Heart left ventricle (tissue), 16 donors: ENCODE data around the gene TBX2. TPM values are rescaled to one million over a fixed set of nuclear protein-coding genes. Genes with fewer than 3 reads are reported as not detected.
A peak's percentile ranks its signal among the peaks of the same experiment; 100 is the strongest.

Source experiments
- ATAC-seq, 4 donors: fragments of 200-7000 bp; cut with Tn5 transposase; one replicate each; pipeline ENCODE4 v1.9.1; 2020 to 2022; ENCODE audit warnings: moderate library complexity in 4 of 4, mild to moderate bottlenecking in 3 of 4, moderate number of reproducible peaks in 1 of 4
- DNase-seq, 5 donors: peaks; one replicate each; pipeline ENCODE4 v3.0.0-alpha.2; 2020
- H3K27ac ChIP-seq, 12 donors: fragments of 200-600 bp; sonication (generic) in 4 of 12; one replicate each; pipeline versions ENCODE4 v1.5.0 to v1.8.0; 2016 to 2022; ENCODE audit warnings: mild to moderate bottlenecking in 2 of 12
- H3K27me3 ChIP-seq, 9 donors: fragments of 200-600 bp; sonication (generic) in 2 of 9; one replicate each; pipeline versions ENCODE4 v1.5.1 to v1.8.0; 2016 to 2022; ENCODE audit warnings: mild to moderate bottlenecking in 3 of 9
- H3K36me3 ChIP-seq, 9 donors: fragments of 200-600 bp; sonication (generic) in 2 of 9; one replicate each; pipeline versions ENCODE4 v1.5.0 to v1.8.0; 2018 to 2022; ENCODE audit warnings: mild to moderate bottlenecking in 2 of 9
- H3K4me1 ChIP-seq, 12 donors: fragments of 200-600 bp; sonication (generic) in 4 of 12; one replicate each; pipeline versions ENCODE4 v1.5.0 to v1.8.0; 2016 to 2022; ENCODE audit warnings: mild to moderate bottlenecking in 3 of 12
- H3K4me3 ChIP-seq, 12 donors: fragments of 200-600 bp; sonication (generic) in 4 of 12; one replicate each; pipeline versions ENCODE4 v1.5.0 to v1.8.0; 2017 to 2022; ENCODE audit warnings: mild to moderate bottlenecking in 9 of 12, moderate library complexity in 4 of 12
- H3K9me3 ChIP-seq, 12 donors: fragments of 200-600 bp; sonication (generic) in 4 of 12; one replicate each; pipeline versions ENCODE4 v1.5.0 to v1.8.0; 2016 to 2022; ENCODE audit warnings: mild to moderate bottlenecking in 1 of 12
- POLR2A ChIP-seq, 2 donors: fragments of 450-650 bp; IDR thresholded peaks; one replicate each; pipeline ENCODE4 v1.6.1; 2017; ENCODE audit warnings: antibody characterized with exemption in 2 of 2, mild to moderate bottlenecking in 2 of 2, moderate library complexity in 2 of 2
- WGBS, 4 donors: extraction: QIAGEN DNeasy Blood & Tissue Kit in 2 of 4; methylation state at CpG; one replicate each; pipeline versions ENCODE4 v1.1.5 to v1.1.7; 2013 to 2018; 5-methylcytosine and 5-hydroxymethylcytosine counted together
- intact Hi-C, 10 donors: fragments of 100-400 bp; cut with DNase I; formaldehyde crosslinking; loops; one replicate each; pipeline versions ENCODE4 v1.11.1 to v1.14.2; 2022
- polyA plus RNA-seq, 2 donors: library from polyadenylated mRNA; stranded (reverse); fragments of 200-250 nt; gene quantifications; one replicate each; pipeline ENCODE4 v1.2.3, GENCODE V29; 2013
- total RNA-seq, 9 donors: library from RNA; depleted of rRNA in 2 of 9; stranded (reverse); fragments of >200 nt in 2 of 9; fragmentation: NEBNext Ultra II Directional in 3 of 9; extraction: Animal tissue kit (Norgen Biotek cat#: 25700) in 3 of 9; gene quantifications; one replicate each; pipeline versions ENCODE4 v1.1.0 to v1.2.4, GENCODE V29; 2016 to 2023
- TF ChIP-seq, protein P1 (sequence below), 12 donors: fragments of 200-600 bp; sonication (generic) in 4 of 12; IDR thresholded peaks; one replicate each; pipeline versions ENCODE4 v1.5.0 to v1.8.0; 2018 to 2022; ENCODE audit warnings: antibody characterized with exemption in 12 of 12, mild to moderate bottlenecking in 5 of 12
- donor health status: ischemic (EF 13 %, LVEDD 7.1; RV severe dilation, severe dysfunction).
- donor health status: healthy with polysubstance abuse.
- donor health status: DM: no; HTN: yes; CAD: no.
- donor health status: DM: no; HTN: no; CAD: no.
- donor health status: ischemic (EF 25% LVEDD 6.9; RV normal size, moderate dysfunction).
- donor health status: ischemic (EF 25% LVEDD 5.7; RV mildly dilated, moderate dysfunction).
- donor health status: healthy.
- donor health status: DM: yes; HTN: yes; CAD: no.
- donor health status: ischemic (EF 35%, LVEDD 5.7; RV mildly dilated, moderate dysfunction).
- donor health status: nonischemic (EF 11% LVEDD 7.7; RV severe dilation, severe dysfunction).
- donor health status: DM: yes; HTN: yes; CAD: no.
- donor health status: PGD.
- donor health status: ischemic (EF 29% LVEDD 5.4; RV normal size, mild dysfunction).
- donor health status: nonischemic (EF 23%, LVEDD 6.1; RV moderate dilation, normal function).

The TBX2 gene
- total and polyA plus RNA-seq, 11 donors, result 7.0 to 23.0 (median 13.4) TPM

DNA sequence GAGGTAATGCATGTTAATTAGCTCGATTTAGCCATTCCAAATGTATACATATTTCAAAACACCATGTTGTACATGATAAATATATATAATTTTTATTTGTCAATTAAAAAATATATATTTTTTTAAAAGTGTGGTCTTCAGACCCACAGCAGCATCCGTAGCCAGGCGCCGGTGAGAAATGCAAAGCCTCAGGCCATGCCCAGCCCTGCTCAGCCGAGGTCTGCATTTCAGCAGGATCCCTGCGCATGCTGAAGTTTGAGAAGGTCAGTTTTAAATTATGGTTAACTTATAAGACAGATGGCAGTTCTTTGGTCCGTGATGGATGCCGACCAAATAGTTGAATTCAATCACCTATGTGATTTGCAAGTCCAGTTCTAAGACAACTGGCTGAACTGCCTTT lies 28.0 kb upstream of the TBX2 start:
- no peak overlapping the region for H3K27ac ChIP-seq
- no peaks in the 10 kb centered on the region for H3K27me3 ChIP-seq
- peaks cover 0 to 5% (median 0%) of the 10 kb centered on the region in 12 donors for H3K4me1 ChIP-seq
- intact Hi-C loops, result no loop called here
- no peak overlapping the region for H3K4me3 ChIP-seq
- H3K36me3 ChIP-seq, result peaks cover 0 to 3% (median 0%) of the 10 kb centered on the region in 9 donors
- H3K9me3 ChIP-seq, result no peaks in the 10 kb centered on the region
- DNase-seq (no peak), ATAC-seq (no peak)
- 93 to 98% (median 97%) methylated on average over 8 of the region's 8 CpGs for WGBS, 4 donors
- TF ChIP-seq POLR2A (IDR thresholded peaks at IDR 0.05), result no peak
- TF ChIP-seq, protein P1, sequence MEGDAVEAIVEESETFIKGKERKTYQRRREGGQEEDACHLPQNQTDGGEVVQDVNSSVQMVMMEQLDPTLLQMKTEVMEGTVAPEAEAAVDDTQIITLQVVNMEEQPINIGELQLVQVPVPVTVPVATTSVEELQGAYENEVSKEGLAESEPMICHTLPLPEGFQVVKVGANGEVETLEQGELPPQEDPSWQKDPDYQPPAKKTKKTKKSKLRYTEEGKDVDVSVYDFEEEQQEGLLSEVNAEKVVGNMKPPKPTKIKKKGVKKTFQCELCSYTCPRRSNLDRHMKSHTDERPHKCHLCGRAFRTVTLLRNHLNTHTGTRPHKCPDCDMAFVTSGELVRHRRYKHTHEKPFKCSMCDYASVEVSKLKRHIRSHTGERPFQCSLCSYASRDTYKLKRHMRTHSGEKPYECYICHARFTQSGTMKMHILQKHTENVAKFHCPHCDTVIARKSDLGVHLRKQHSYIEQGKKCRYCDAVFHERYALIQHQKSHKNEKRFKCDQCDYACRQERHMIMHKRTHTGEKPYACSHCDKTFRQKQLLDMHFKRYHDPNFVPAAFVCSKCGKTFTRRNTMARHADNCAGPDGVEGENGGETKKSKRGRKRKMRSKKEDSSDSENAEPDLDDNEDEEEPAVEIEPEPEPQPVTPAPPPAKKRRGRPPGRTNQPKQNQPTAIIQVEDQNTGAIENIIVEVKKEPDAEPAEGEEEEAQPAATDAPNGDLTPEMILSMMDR (IDR thresholded peaks at IDR 0.05), result no peak

GRCh38 chr17:61372436-61372835 lies 27.2 kb upstream of the TBX2 start:
- ATAC-seq (no peak), DNase-seq (no peak)
- H3K27me3 ChIP-seq, result no peaks in the 10 kb centered on the region
- H3K36me3 ChIP-seq, result peaks cover 0 to 3% (median 0%) of the 10 kb centered on the region in 9 donors
- no peak overlapping the region for H3K4me3 ChIP-seq
- intact Hi-C loops, result no loop called here
- H3K27ac ChIP-seq, result no peak overlapping the region
- 82 to 89% (median 87%) methylated on average over 9 of the region's 9 CpGs for WGBS, 4 donors
- H3K9me3 ChIP-seq, result no peaks in the 10 kb centered on the region
- no peak for TF ChIP-seq POLR2A (IDR thresholded peaks at IDR 0.05)
- TF ChIP-seq, protein P1 (IDR thresholded peaks at IDR 0.05), result no peak
- peaks cover 0 to 1% (median 0%) of the 10 kb centered on the region in 12 donors for H3K4me1 ChIP-seq

GRCh38 chr17:61376931-61377838 lies 22.5 kb upstream of the TBX2 start:
- Histone ChIP-seq H3K4me1 (peaks cover 0 to 22% (median 0%) of the 10 kb centered on the region in 12 donors), H3K4me3 (no peak overlapping the region), H3K27ac (peak overlapping the region in 8 of 12 donors; percentile 18 to 62 (median 41)), H3K27me3 (no peaks in the 10 kb centered on the region), H3K9me3 (no peaks in the 10 kb centered on the region), H3K36me3 (no peaks in the 10 kb centered on the region)
- intact Hi-C loops, result no loop called here
- WGBS, 4 donors, result 86 to 89% (median 88%) methylated on average over 15 to 18 of the region's 18 CpGs
- peak in 2 of 4 donors; percentile 28 to 42 for ATAC-seq
- DNase-seq, result no peak
- TF ChIP-seq, protein P1 (IDR thresholded peaks at IDR 0.05), result no peak
- no peak for TF ChIP-seq POLR2A (IDR thresholded peaks at IDR 0.05)

DNA sequence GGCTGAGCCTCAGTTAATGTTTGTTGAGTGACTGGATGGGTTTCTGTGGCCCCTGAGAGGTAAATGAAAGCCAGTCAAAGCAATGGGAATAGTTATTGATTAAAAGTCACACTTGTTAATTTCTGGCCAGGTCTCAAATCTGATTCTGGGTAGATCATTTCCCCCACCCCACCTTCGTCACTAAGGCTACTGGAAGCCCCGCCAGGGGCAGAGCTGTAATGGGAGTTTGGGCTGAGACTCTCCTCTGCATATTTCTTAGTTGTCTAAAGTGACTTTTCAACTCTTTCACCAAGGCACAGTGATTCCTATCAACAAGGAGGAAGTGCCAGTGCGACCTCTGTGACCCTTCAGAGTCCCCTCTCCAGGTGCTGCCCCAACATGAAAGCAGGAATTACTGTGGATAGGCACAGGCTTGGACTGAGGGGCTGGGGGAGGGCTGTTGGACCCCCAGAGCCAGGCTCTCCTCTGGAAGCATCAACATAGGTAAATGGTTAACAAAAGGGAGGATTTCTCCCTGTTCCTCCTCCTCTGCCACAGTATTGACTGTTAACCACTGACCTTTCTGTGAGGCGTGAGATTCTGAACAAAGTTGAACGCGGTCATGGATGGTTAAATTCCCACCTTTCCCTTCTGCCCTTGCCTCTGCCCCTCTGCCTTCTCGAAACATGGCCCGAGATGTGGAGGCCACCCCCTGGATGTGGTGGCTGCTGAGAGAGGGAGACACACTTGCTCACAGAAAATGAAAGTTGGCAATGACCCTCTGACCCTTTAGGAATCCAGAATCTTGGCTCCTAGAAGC lies 20.8 kb upstream of the TBX2 start:
- H3K27me3 ChIP-seq, result no peaks in the 10 kb centered on the region
- peak overlapping the region in 7 of 12 donors; percentile 13 to 49 (median 34) for H3K27ac ChIP-seq
- ATAC-seq, result no peak
- H3K4me1 ChIP-seq, result peaks cover 0 to 27% (median under 1%) of the 10 kb centered on the region in 12 donors
- no peaks in the 10 kb centered on the region for H3K36me3 ChIP-seq
- 86 to 92% (median 87%) methylated on average over 8 of the region's 8 CpGs for WGBS, 4 donors
- H3K4me3 ChIP-seq, result no peak overlapping the region
- intact Hi-C loops, result no loop called here
- DNase-seq, result no peak
- H3K9me3 ChIP-seq, result no peaks in the 10 kb centered on the region
- TF ChIP-seq, protein P1 (IDR thresholded peaks at IDR 0.05), result no peak
- no peak for TF ChIP-seq POLR2A (IDR thresholded peaks at IDR 0.05)
